Stomach (tissue), 9 donors: ENCODE measurements around the gene GSX2. TPM values are rescaled to one million over a fixed set of nuclear protein-coding genes. Genes with fewer than 3 reads are reported as not detected.
A peak's percentile ranks its signal among the peaks of the same experiment; 100 is the strongest.
"Not testable (repeated sequence)": the region's sequence is repeated elsewhere in the genome, so short reads cannot be mapped to it uniquely, and the experiment has no call there.

Source experiments
- DNase-seq, 2 donors: peaks; one replicate each; pipeline versions ENCODE4 v3.0.0 to v3.0.0-alpha.2; 2013 to 2019
- H3K27ac ChIP-seq, 5 donors: fragments of 200-600 bp in 4 of 5; sonication (generic) in 4 of 5; one replicate each; pipeline ENCODE4 v1.5.1; 2013 to 2019; ENCODE audit warnings: mild to moderate bottlenecking in 1 of 5, moderate library complexity in 1 of 5
- H3K27me3 ChIP-seq, 3 donors: fragments of 200-600 bp; sonication (generic); one replicate each; pipeline ENCODE4 v1.5.1; 2017 to 2019; ENCODE audit warnings: mixed run types in 1 of 3
- H3K36me3 ChIP-seq, 4 donors: fragments of 200-600 bp; sonication (generic); 1 replicate in 3 of 4; 2 replicates in 1 of 4; pipeline ENCODE4 v1.5.1; 2016 to 2019
- H3K4me1 ChIP-seq, 4 donors: fragments of 200-600 bp; sonication (generic); one replicate each; pipeline ENCODE4 v1.5.1; 2016 to 2019
- H3K4me3 ChIP-seq, 4 donors: fragments of 200-600 bp; sonication (generic) in 3 of 4; one replicate each; pipeline ENCODE4 v1.5.1; 2016 to 2019; ENCODE audit warnings: mild to moderate bottlenecking in 1 of 4
- H3K9me3 ChIP-seq, 4 donors: fragments of 200-600 bp; sonication (generic); one replicate each; pipeline ENCODE4 v1.5.1; 2016 to 2019
- EP300 ChIP-seq: sonication (generic); formaldehyde crosslinking; IDR thresholded peaks from one replicate; pipeline ENCODE4 v1.6.1; 2017; ENCODE audit warnings: antibody characterized with exemption
- POLR2A ChIP-seq, 4 donors: fragments of 450-650 bp; IDR thresholded peaks; one replicate each; pipeline ENCODE4 v1.6.1; 2016; ENCODE audit warnings: antibody characterized with exemption in 4 of 4, control low read depth in 2 of 4, mild to moderate bottlenecking in 1 of 4, moderate library complexity in 1 of 4
- POLR2AphosphoS5 ChIP-seq, 3 donors: sonication (generic); formaldehyde crosslinking; IDR thresholded peaks; one replicate each; pipeline ENCODE4 v1.6.1; 2016; ENCODE audit warnings: antibody characterized with exemption in 3 of 3
- WGBS, 5 donors: extraction: QIAGEN DNeasy Blood & Tissue Kit in 3 of 5; methylation state at CpG; one replicate each; pipeline versions ENCODE4 v1.1.5 to v1.1.7; 2013 to 2018; 5-methylcytosine and 5-hydroxymethylcytosine counted together
- intact Hi-C: fragments of 100-400 bp; cut with DNase I; formaldehyde crosslinking; loops from one replicate; pipeline ENCODE4 v1.15.1; 2023; ENCODE audit warnings: low total_unique reads
- polyA plus RNA-seq, 3 donors: library from polyadenylated mRNA; stranded (reverse); fragments of 200-250 nt; gene quantifications; one replicate each; pipeline ENCODE4 v1.2.3, GENCODE V29; 2013
- total RNA-seq, 5 donors: library from RNA; depleted of rRNA; stranded (reverse); fragments of >200 nt; gene quantifications; one replicate each; pipeline versions ENCODE4 v1.1.0 to v1.2.3, GENCODE V29; 2014 to 2016
- TF ChIP-seq, protein P1 (sequence below), 7 experiments: fragments of 450-650 bp in 4 of 7; fragments of 200-600 bp in 3 of 7; sonication (generic) in 3 of 7; IDR thresholded peaks; one replicate each; pipeline ENCODE4 v1.5.1; 2016 to 2019; ENCODE audit warnings: antibody characterized with exemption in 7 of 7, control low read depth in 2 of 7, mild to moderate bottlenecking in 1 of 7
- donor health status: healthy with polysubstance abuse.
- donor health status: Bipolar disorder and iron deficiency.
- donor health status: healthy.

GSX2 gene
- total and polyA plus RNA-seq, 8 donors = not detected

DNA sequence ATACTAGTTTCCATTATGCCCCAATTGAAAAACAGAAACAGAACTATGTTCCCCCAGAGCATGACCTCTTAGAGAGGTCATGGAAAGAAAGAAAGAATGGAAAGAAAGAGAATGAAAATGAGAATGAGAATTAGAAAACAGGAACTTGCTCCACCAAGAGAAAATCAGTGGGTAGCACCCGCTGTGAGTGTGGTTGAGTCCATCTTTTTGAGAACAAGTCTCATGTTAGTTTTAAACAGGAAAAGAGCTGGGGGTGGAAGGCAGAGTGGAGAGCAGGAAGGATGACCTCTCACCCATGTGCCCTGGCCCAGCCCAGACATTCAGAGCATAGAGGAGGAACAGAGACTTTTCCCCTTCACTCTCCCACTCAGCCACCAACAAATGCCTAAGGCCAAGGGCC, 4.9 kb downstream of the GSX2 start:
- intact Hi-C loops = no loop called here
- TF ChIP-seq, protein P1, sequence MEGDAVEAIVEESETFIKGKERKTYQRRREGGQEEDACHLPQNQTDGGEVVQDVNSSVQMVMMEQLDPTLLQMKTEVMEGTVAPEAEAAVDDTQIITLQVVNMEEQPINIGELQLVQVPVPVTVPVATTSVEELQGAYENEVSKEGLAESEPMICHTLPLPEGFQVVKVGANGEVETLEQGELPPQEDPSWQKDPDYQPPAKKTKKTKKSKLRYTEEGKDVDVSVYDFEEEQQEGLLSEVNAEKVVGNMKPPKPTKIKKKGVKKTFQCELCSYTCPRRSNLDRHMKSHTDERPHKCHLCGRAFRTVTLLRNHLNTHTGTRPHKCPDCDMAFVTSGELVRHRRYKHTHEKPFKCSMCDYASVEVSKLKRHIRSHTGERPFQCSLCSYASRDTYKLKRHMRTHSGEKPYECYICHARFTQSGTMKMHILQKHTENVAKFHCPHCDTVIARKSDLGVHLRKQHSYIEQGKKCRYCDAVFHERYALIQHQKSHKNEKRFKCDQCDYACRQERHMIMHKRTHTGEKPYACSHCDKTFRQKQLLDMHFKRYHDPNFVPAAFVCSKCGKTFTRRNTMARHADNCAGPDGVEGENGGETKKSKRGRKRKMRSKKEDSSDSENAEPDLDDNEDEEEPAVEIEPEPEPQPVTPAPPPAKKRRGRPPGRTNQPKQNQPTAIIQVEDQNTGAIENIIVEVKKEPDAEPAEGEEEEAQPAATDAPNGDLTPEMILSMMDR (IDR thresholded peaks at IDR 0.05) = no peak
- TF ChIP-seq EP300 (no peak), POLR2AphosphoS5 (IDR thresholded peaks at IDR 0.05) (no peak), POLR2A (IDR thresholded peaks at IDR 0.05) (no peak)
- Histone ChIP-seq H3K9me3 (no peaks in the 10 kb centered on the region), H3K4me1 (peaks cover 33 to 52% (median 45%) of the 10 kb centered on the region in 4 donors), H3K4me3 (no peak overlapping the region), H3K36me3 (no peaks in the 10 kb centered on the region), H3K27ac (no peak overlapping the region), H3K27me3 (peaks cover 26 to 100% (median 86%) of the 10 kb centered on the region in 3 donors)
- WGBS, 5 donors = 70 to 90% (median 85%) methylated on average over 1 of the region's 1 CpG
- DNase-seq = no peak

DNA sequence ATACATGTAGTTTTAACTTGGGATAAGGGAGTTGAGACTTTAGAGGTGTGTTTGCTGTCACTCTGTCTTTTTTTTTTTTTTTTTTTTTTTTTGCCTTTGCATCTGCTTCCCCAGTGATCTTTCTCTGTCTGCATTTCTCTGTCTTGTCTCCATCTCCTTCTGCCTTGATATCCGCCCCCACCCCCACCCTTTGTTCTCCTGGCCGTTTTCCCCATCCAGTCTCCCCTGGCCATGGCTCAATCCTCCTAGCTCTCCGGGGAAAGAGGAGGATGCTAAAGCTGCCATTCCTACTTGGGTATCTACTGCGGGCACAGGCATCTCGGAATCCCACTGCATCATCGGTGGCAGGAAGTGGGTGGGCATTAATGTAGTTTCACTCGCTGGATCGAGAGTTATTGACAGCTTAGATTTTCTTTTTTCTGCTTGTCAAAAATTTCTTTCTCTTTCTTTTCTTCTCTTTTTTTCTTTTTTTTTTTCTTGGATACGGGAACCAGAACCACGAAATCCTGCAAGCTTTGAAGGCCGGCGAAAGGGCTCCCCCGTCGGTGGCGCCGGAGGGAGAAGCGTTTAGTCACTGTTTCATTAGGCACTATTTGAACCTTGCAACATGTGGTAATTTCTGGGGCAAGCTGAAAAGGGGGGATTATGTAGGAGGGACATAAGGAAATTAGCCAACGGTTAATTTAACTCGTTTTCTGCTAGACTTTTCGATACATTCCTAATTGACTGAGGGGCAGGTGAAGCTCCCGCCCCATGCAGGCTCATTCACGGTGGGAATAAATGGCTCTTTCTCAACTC, 8.2 kb downstream of the GSX2 start:
- no peak for DNase-seq
- no peak for TF ChIP-seq POLR2AphosphoS5 (IDR thresholded peaks at IDR 0.05)
- TF ChIP-seq, protein P1 (IDR thresholded peaks at IDR 0.05) = no peak
- no peak for TF ChIP-seq EP300
- TF ChIP-seq POLR2A (IDR thresholded peaks at IDR 0.05) = no peak
- WGBS, 5 donors = 18 to 23% (median 20%) methylated on average over 22 of the region's 22 CpGs
- Histone ChIP-seq H3K36me3 (no peaks in the 10 kb centered on the region), H3K9me3 (no peaks in the 10 kb centered on the region), H3K4me1 (peaks cover 19 to 32% (median 27%) of the 10 kb centered on the region in 4 donors), H3K4me3 (no peak overlapping the region), H3K27ac (no peak overlapping the region), H3K27me3 (peaks cover 7 to 100% (median 74%) of the 10 kb centered on the region in 3 donors)
- intact Hi-C loops = no loop called here

DNA sequence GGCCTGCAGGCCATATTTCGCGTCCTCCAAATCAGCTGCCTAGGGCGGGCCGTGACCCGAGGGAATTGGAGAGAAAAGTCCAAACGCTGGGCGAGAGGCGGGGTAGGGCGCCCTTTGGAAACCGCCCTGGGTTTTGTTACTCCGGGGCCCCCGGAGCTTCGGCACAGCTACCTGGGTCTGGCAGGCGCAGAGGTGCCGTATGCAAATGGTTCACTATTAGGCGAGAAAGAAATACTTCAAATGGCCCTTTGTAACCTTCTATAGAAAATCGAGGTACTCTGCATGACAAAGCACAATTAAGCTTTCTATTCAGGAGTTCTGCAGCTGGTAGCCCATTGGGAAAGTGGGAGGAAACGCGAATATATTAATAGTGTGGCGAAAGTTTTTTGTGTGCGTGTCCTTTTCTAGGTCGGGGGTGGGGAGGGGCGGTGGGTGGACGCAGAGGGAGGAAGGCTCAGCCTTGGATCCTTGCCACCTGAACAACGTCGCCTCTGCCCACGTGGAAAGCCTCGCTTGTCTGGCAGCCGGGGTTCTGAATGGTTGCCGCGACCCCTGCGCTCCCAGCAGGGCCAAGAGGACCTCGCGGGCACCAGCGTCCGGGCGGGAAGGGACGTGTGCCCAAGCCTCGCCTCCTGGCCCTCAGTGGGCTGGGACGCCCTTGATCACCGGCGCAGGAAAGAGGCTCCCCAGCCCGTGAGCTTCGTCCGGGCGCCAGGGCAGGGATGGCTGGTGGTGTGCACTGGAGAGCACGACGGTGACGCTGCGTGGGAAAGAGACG, 9.5 kb downstream of the GSX2 start:
- no peak overlapping the region for H3K27ac ChIP-seq
- no peaks in the 10 kb centered on the region for H3K9me3 ChIP-seq
- H3K27me3 ChIP-seq = peaks cover 0 to 97% (median 64%) of the 10 kb centered on the region in 3 donors
- peaks cover 9 to 23% (median 19%) of the 10 kb centered on the region in 4 donors for H3K4me1 ChIP-seq
- peak overlapping the region; percentile 4 to 34 (median 10) for H3K4me3 ChIP-seq
- H3K36me3 ChIP-seq = no peaks in the 10 kb centered on the region
- WGBS, 5 donors = 7 to 16% (median 9%) methylated on average over 38 to 51 of the region's 51 CpGs
- intact Hi-C loops = no loop called here
- peak in 1 of 2 donors; percentile 34 for DNase-seq
- no peak for TF ChIP-seq POLR2A (IDR thresholded peaks at IDR 0.05)
- no peak for TF ChIP-seq POLR2AphosphoS5 (IDR thresholded peaks at IDR 0.05)
- TF ChIP-seq EP300 = no peak
- TF ChIP-seq, protein P1 (IDR thresholded peaks at IDR 0.05) = no peak

DNA sequence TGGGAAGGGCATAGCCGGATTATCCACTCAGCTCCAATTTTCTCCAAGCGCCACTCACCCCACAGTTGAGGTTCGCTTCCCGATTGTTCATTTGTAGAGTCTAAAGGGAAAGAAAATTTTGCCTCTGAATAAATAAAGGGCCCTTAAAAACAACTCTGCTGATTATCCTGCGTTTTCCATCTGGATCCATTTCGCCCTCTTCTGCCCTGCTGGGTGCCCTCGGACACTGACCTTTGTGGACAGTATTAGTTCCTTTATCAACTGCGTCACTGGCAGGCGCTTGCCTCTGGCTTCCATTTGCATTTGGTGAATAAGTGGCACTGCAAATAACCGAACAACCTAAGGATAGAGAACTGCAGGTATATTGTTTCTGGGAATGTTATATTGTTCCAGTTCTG, 10.1 kb downstream of the GSX2 start:
- H3K27ac ChIP-seq = no peak overlapping the region
- intact Hi-C loops = no loop called here
- H3K4me1 ChIP-seq = peaks cover 9 to 23% (median 19%) of the 10 kb centered on the region in 4 donors
- H3K4me3 ChIP-seq = peak overlapping the region in 2 of 4 donors; percentile 13 to 34
- H3K9me3 ChIP-seq = no peaks in the 10 kb centered on the region
- H3K36me3 ChIP-seq = no peaks in the 10 kb centered on the region
- H3K27me3 ChIP-seq = peaks cover 0 to 91% (median 60%) of the 10 kb centered on the region in 3 donors
- WGBS, 5 donors = 15 to 23% (median 20%) methylated on average over 10 of the region's 10 CpGs
- no peak for TF ChIP-seq POLR2A (IDR thresholded peaks at IDR 0.05)
- no peak for TF ChIP-seq EP300
- TF ChIP-seq, protein P1 (IDR thresholded peaks at IDR 0.05) = no peak
- TF ChIP-seq POLR2AphosphoS5 (IDR thresholded peaks at IDR 0.05) = no peak
- DNase-seq = no peak

DNA sequence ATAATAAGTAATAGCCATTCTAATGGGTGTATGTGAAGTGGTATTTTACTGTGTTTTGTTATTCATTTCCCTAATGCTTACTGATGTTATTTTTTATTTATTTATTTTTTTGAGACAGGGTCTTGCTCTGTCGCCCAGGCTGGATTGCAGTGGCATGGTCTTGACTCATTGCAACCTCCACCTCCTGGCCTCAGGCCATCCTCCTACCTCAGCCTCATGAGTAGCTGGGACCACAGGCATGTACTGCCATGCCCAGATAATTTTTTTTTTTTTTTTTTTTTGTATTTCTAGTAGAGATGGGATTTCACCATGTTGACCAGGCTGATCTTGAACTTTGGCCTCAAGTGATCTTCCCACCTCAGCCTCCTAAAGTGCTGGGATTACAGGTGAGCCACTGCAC, 13.2 kb downstream of the GSX2 start:
- H3K4me3 ChIP-seq, DNase-seq, H3K27ac ChIP-seq, intact Hi-C loops, H3K9me3 ChIP-seq, H3K36me3 ChIP-seq: not testable (repeated sequence)
- peaks cover 9 to 20% (median 17%) of the 10 kb centered on the region in 4 donors for H3K4me1 ChIP-seq
- peaks cover 0 to 59% (median 38%) of the 10 kb centered on the region in 3 donors for H3K27me3 ChIP-seq
- WGBS, 5 donors = 86 to 93% (median 88%) methylated on average over 1 of the region's 1 CpG

DNA sequence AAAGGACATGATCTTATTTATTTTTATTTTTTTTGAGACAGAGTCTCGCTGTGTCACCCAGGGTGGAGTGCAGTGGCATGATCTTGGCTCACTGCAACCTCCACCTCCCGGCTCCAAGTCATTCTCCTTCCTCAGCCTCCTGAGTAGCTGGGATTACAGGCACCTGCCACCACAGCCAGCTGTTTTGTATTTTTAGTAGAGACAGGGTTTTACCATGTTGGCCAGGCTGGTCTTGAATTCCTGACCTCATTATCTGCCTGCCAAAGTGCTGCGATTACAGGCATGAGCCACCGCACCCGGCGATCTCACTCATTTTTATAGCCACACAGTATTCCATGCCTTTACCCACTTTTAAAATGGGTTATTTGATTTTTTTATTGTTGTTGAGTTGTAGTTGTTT, 16.3 kb downstream of the GSX2 start:
- intact Hi-C loops, H3K4me1 ChIP-seq, H3K4me3 ChIP-seq, DNase-seq, H3K9me3 ChIP-seq, H3K36me3 ChIP-seq, H3K27ac ChIP-seq: not testable (repeated sequence)
- 78 to 91% (median 89%) methylated on average over 6 of the region's 6 CpGs for WGBS, 5 donors
- peaks cover 0 to 36% (median 10%) of the 10 kb centered on the region in 3 donors for H3K27me3 ChIP-seq
